Neural crest cell (in vitro differentiated cells): Measurements from ENCODE around the gene ADORA1. TPM values are rescaled to one million over a fixed set of nuclear protein-coding genes. Genes with fewer than 3 reads are reported as not detected.

Experiments used
- DNase-seq: peaks from one replicate; pipeline ENCODE4 v3.0.0; 2021; ENCODE audit warnings: low read depth, mixed read lengths, low spot score
- H3K27ac Mint-ChIP-seq: one replicate; pipeline ENCODE4 v1.8.0; 2021; ENCODE audit warnings: mild to moderate bottlenecking, mixed read lengths; ENCODE audit not compliant: unreplicated experiment
- H3K27me3 Mint-ChIP-seq: 2 replicates; pipeline ENCODE4 v1.8.0; 2021; ENCODE audit warnings: low read depth, mild to moderate bottlenecking, mixed read lengths
- H3K36me3 Mint-ChIP-seq: 2 replicates; pipeline ENCODE4 v1.8.0; 2021; ENCODE audit warnings: low read depth, mild to moderate bottlenecking, mixed read lengths
- H3K4me1 Mint-ChIP-seq: 2 replicates; pipeline ENCODE4 v1.8.0; 2021; ENCODE audit warnings: mixed read lengths
- H3K4me3 Mint-ChIP-seq: one replicate; pipeline ENCODE4 v1.8.0; 2021; ENCODE audit warnings: mild to moderate bottlenecking, mixed read lengths
- H3K9me3 Mint-ChIP-seq: 2 replicates; pipeline ENCODE4 v1.8.0; 2021; ENCODE audit warnings: mixed read lengths
- CTCF ChIP-seq: fragments of 200-600 bp; sonication (generic); conservative IDR thresholded peaks from 2 replicates; pipeline ENCODE4 v1.5.0; 2021; ENCODE audit warnings: antibody characterized with exemption, mild to moderate bottlenecking
- total RNA-seq: library from RNA; stranded (reverse); gene quantifications from 2 replicates; pipeline ENCODE4 v1.2.1, GENCODE V29; 2021

ADORA1 gene
- total RNA-seq, 1 donor from 2014 or later = 1.9 TPM

- TF ChIP-seq CTCF = no peak
- Mint-ChIP-seq H3K9me3 (no peaks in the 10 kb centered on the region), H3K27me3 (no peaks in the 10 kb centered on the region)
Measured at GRCh38 chr1:203187689-203188264, 60.3 kb downstream of the ADORA1 start.

GRCh38 chr1:203188686-203189232 is 61.2 kb downstream of the ADORA1 start:
- Mint-ChIP-seq H3K36me3 (no peaks in the 10 kb centered on the region), H3K4me3 (no peak overlapping the region), H3K27ac (no peak overlapping the region), H3K4me1 (peaks cover 31% of the 10 kb centered on the region), H3K27me3 (no peaks in the 10 kb centered on the region), H3K9me3 (no peaks in the 10 kb centered on the region)
- no peak for DNase-seq
- TF ChIP-seq CTCF = no peak

More at GRCh38 chr1:203187689-203188264, 60.3 kb downstream of the ADORA1 start:
- Mint-ChIP-seq H3K4me3 (no peak overlapping the region), H3K36me3 (no peaks in the 10 kb centered on the region), H3K4me1 (peaks cover 31% of the 10 kb centered on the region), H3K27ac (peak overlapping the region; percentile 57)
- no peak for DNase-seq

- TF ChIP-seq CTCF = no peak
- Mint-ChIP-seq H3K4me3 (no peak overlapping the region), H3K4me1 (peaks cover 31% of the 10 kb centered on the region), H3K36me3 (no peaks in the 10 kb centered on the region), H3K9me3 (no peaks in the 10 kb centered on the region), H3K27ac (no peak overlapping the region), H3K27me3 (no peaks in the 10 kb centered on the region)
- DNase-seq = no peak
Measured at GRCh38 chr1:203189951-203190352, 62.4 kb downstream of the ADORA1 start.

- H3K27me3 Mint-ChIP-seq = no peaks in the 10 kb centered on the region
- H3K4me3 Mint-ChIP-seq = no peak overlapping the region
- DNase-seq = no peak
- TF ChIP-seq CTCF = no peak
- H3K4me1 Mint-ChIP-seq = peaks cover 28% of the 10 kb centered on the region
- no peak overlapping the region for H3K27ac Mint-ChIP-seq
- no peaks in the 10 kb centered on the region for H3K36me3 Mint-ChIP-seq
- H3K9me3 Mint-ChIP-seq = no peaks in the 10 kb centered on the region
Measured at GRCh38 chr1:203190949-203191348, 63.4 kb downstream of the ADORA1 start.

GRCh38 chr1:203196371-203196770 is 68.8 kb downstream of the ADORA1 start:
- H3K27me3 Mint-ChIP-seq = no peaks in the 10 kb centered on the region
- H3K9me3 Mint-ChIP-seq = no peaks in the 10 kb centered on the region
- H3K27ac Mint-ChIP-seq = no peak overlapping the region
- H3K36me3 Mint-ChIP-seq = no peaks in the 10 kb centered on the region
- DNase-seq = no peak
- peak; percentile 11 for TF ChIP-seq CTCF
- peaks cover 3% of the 10 kb centered on the region for H3K4me1 Mint-ChIP-seq
- no peak overlapping the region for H3K4me3 Mint-ChIP-seq
